ENCODE measurements around the gene COPG2. TPM values are rescaled to one million over a fixed set of nuclear protein-coding genes. Genes with fewer than 3 reads are reported as not detected.
A peak's percentile ranks its signal among the peaks of the same experiment; 100 is the strongest.

The COPG2 gene
- total and polyA plus RNA-seq, 2 donors (not counting 3 experiments of a cell fraction or from before 2014, with no cell fraction given): 9.4 to 11.6 TPM

GRCh38 chr7:130486114-130486953, 182.2 kb downstream of the COPG2 start:
- Histone ChIP-seq H3K27ac (ENCODE audit: insufficient read depth, low read depth, low read length) (no peak overlapping the region), H3K4me2 (ENCODE audit: insufficient read depth, low read length) (peak overlapping the region; percentile 45), H3K79me2 (ENCODE audit: control insufficient read depth, insufficient read depth, low read length) (no peaks in the 10 kb centered on the region), H3K27me3 (ENCODE audit: control insufficient read depth in 2 of 2, insufficient read depth in 2 of 2, low read length in 2 of 2) (peaks cover 2 to 7% of the 10 kb centered on the region in 2 experiments), H3K36me3 (ENCODE audit: control insufficient read depth in 2 of 2, extremely low read depth in 1 of 2, insufficient read depth in 2 of 2, low read length in 2 of 2) (no peaks in the 10 kb centered on the region), H3K9me3 (replicated peaks; ENCODE audit: control insufficient read depth, insufficient read depth, low read length) (no peaks in the 10 kb centered on the region), H3K9ac (replicated peaks; ENCODE audit: extremely low read depth, insufficient read depth, low read length) (no peak overlapping the region), H3K4me1 (ENCODE audit: control insufficient read depth, extremely low read depth, insufficient read depth, low read length) (peaks cover 34% of the 10 kb centered on the region), H3K9me1 (replicated peaks; ENCODE audit: control insufficient read depth, extremely low read depth, insufficient read depth, low read length) (no peaks in the 10 kb centered on the region), H2AFZ (ENCODE audit: low read depth, low read length) (peak overlapping the region; percentile 82), H3K4me3 (replicated peaks in 1 of 3; ENCODE audit: insufficient read depth in 1 of 3, low read depth in 1 of 3, low read length in 3 of 3) (peak overlapping the region in 2 of 3 experiments; percentile 24 to 26), H4K20me1 (replicated peaks; ENCODE audit: control insufficient read depth, extremely low read depth, insufficient read depth, low read length) (no peaks in the 10 kb centered on the region)
- TF ChIP-seq POLR2AphosphoS5 (IDR thresholded peaks at IDR 0.05; ENCODE audit: insufficient read depth, low read depth, low read length): no peak
- peak; percentile 11 for TF ChIP-seq MAX (IDR thresholded peaks at IDR 0.05; ENCODE audit: insufficient read depth, insufficient read length)
- TF ChIP-seq CTCF (IDR thresholded peaks at IDR 0.05; ENCODE audit: extremely low read depth in 1 of 2, insufficient read depth in 1 of 2, low read depth in 1 of 2, low read length in 2 of 2): peak; percentile 61 to 65
- CTCF ChIA-PET: interaction anchor here (0.9 to 1.4 kb wide), 6 partner anchors 9 to 390 kb away, joined by 3 to 5 read pairs (median 3); no protein-coding TSS in a partner anchor
- dilution Hi-C loops (cut with MboI; ENCODE audit: extremely low pct_ligation_motif_present, low sequenced_read_pairs) (no loop called here), intact Hi-C loops (cut with micrococcal nuclease) (loop anchor here (1.0 to 5.0 kb wide), 3 partner anchors 56 to 236 kb away; partner anchors contain the start of gene COPG2)
- FAIRE-seq: no peak
- POLR2A ChIA-PET: no interaction called here
- no TSS peak for BruUV-seq (replicated peaks)
- peak; percentile 30 for DNase-seq (ENCODE audit: low read depth, low spot score)
